GM18873 (cell line): ENCODE measurements around the gene ABTB1.

ENCODE experiments used
- ATAC-seq: cut with Tn5 transposase; IDR thresholded peaks from one replicate; pipeline ENCODE4 v1.9.1; 2021; ENCODE audit warnings: mild to moderate bottlenecking, moderate library complexity, moderate number of reproducible peaks; ENCODE audit not compliant: unreplicated experiment, low FRiP score

ABTB1 gene

GRCh38 chr3:127716384-127716783, 43.6 kb downstream of the ABTB1 start:
- no peak for ATAC-seq

GRCh38 chr3:127717357-127718244, 44.8 kb downstream of the ABTB1 start:
- no peak for ATAC-seq

- no peak for ATAC-seq
Measured at GRCh38 chr3:127718245-127718915, 45.6 kb downstream of the ABTB1 start.

- no peak for ATAC-seq
Measured at GRCh38 chr3:127718916-127719290, 46.2 kb downstream of the ABTB1 start.

- ATAC-seq = no peak
Measured at GRCh38 chr3:127719369-127719768, 46.6 kb downstream of the ABTB1 start.

- ATAC-seq = no peak
Measured at GRCh38 chr3:127720161-127720823, 47.5 kb downstream of the ABTB1 start.

- no peak for ATAC-seq
Measured at GRCh38 chr3:127720985-127721935, 48.5 kb downstream of the ABTB1 start.

- ATAC-seq = no peak
Measured at GRCh38 chr3:127722091-127722784, 49.5 kb downstream of the ABTB1 start.

GRCh38 chr3:127723011-127723567, 50.3 kb downstream of the ABTB1 start:
- ATAC-seq = no peak

GRCh38 chr3:127726894-127727293, 54.1 kb downstream of the ABTB1 start:
- no peak for ATAC-seq

GRCh38 chr3:127728417-127729015, 55.8 kb downstream of the ABTB1 start:
- no peak for ATAC-seq

- no peak for ATAC-seq
Measured at GRCh38 chr3:127729556-127730056, 56.9 kb downstream of the ABTB1 start.

- ATAC-seq = no peak
Measured at GRCh38 chr3:127730171-127730570, 57.4 kb downstream of the ABTB1 start.
